MG63 (cell line): ENCODE measurements around the gene ADGRB3. TPM values are rescaled to one million over a fixed set of nuclear protein-coding genes. Genes with fewer than 3 reads are reported as not detected.
A peak's percentile ranks its signal among the peaks of the same experiment; 100 is the strongest.
"Not testable (repeated sequence)": the region's sequence is repeated elsewhere in the genome, so short reads cannot be mapped to it uniquely, and the experiment has no call there.

Source experiments
- DNase-seq: peaks from one replicate; pipeline ENCODE4 v3.0.0-alpha.2; 2020
- H3K27me3 ChIP-seq: fragments of 250-450 bp; sonication (Bioruptor Pico); 2 replicates; pipeline ENCODE4 v1.5.1; 2020; ENCODE audit warnings: mild to moderate bottlenecking, moderate library complexity
- H3K36me3 ChIP-seq: fragments of 250-450 bp; sonication (Bioruptor Pico); 2 replicates; pipeline ENCODE4 v1.5.1; 2020; ENCODE audit warnings: mild to moderate bottlenecking, moderate library complexity
- H3K4me3 ChIP-seq: fragments of 250-450 bp; sonication (Bioruptor Pico); 2 replicates; pipeline ENCODE4 v1.5.1; 2020; ENCODE audit warnings: mild to moderate bottlenecking, moderate library complexity
- H3K9me3 ChIP-seq: fragments of 250-450 bp; sonication (Bioruptor Pico); 2 replicates; pipeline ENCODE4 v1.5.1; 2020; ENCODE audit warnings: mild to moderate bottlenecking, moderate library complexity
- total RNA-seq: library from RNA; depleted of rRNA; stranded (reverse); fragments of >200 nt; shearing (Covaris generic); gene quantifications from 2 replicates; pipeline ENCODE4 v1.2.3, GENCODE V29; 2014; ENCODE audit warnings: low replicate concordance

The ADGRB3 gene
- total RNA-seq, 1 experiment from 2014 or later: not detected

DNA sequence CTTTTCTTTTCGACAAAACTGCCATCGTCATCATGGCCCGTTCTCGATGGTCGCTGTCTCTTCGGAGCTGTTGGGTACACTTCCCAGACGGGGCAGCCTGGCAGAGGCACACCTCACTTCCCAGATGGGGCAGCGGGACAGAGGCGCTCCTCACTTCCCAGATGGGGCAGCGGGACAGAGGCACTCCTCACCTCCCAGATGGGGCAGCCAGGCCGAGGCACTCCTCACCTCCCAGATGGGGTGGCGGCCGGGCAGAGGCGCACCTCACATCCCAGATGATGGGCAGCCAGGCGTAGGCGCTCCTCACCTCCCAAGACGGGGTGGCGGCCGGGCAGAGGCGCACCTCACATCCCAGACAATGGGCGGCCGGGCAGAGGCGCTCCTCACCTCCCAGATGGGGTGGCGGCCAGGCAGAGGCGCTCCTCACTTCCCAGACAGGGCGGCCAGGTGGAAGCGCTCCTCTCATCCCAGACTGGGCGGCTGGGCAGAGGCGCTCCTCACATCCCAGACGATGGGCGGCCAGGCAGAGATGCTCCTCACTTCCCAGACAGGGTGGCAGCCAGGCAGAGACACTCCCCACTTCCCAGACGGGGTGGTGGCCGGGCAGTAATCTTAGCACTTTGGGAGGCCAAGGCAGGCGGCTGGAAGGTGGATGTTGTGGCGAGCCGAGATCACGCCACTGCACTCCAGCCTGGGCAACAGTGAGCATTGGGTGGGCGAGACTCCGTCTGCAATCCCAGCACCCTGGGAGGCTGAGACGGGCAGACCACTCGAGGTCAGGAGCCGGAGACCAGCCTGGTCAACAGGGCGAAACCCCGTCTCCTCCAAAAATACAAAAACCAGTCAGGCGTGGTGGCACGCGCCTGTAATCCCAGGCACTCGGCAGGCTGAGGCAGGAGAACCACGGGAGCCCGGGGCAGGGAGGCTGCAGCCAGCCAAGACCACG, 486.7 kb downstream of the ADGRB3 start:
- not testable (repeated sequence) for H3K36me3 ChIP-seq, H3K9me3 ChIP-seq, H3K27me3 ChIP-seq, H3K4me3 ChIP-seq, DNase-seq

DNA sequence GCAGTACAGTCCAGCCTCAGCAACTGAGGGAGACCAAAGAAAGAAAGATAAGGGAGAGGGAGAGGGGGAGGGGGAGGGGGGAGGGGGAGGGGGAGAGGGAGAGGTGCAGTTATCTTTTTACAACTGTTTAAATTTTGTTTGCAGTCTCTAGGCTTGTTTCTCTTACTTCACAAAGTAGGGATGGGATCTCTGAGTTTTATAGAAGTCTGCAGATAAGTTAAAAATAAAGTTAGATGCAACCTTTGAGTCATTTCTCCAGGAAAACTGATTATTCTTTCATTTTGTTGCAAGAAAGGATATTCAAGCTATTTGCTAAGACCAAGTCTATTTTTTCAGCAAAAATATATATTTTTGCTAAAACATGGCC, 487.3 kb downstream of the ADGRB3 start:
- no peak for DNase-seq
- Histone ChIP-seq H3K9me3 (no peaks in the 10 kb centered on the region), H3K4me3 (no peak overlapping the region), H3K27me3 (no peaks in the 10 kb centered on the region), H3K36me3 (no peaks in the 10 kb centered on the region)

DNA sequence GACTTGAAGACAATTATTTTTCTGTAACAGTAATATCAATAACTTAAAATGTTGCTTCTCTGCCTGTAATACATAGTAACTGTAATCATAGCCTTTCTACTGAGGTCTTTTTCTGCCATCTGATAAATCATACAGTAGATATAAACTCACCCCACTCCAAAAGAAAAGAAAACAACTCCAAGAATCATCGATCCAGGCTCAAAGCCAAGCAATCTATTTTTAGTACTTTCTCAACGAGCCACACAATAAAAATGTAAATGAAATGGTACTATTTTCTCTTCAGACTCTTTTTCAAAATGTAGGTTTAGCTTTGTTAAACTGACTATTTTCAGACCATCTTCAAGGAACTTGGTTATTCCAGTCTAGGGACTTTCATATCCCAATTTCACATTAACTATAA, 493.3 kb downstream of the ADGRB3 start:
- Histone ChIP-seq H3K4me3 (no peak overlapping the region), H3K27me3 (no peaks in the 10 kb centered on the region), H3K9me3 (no peaks in the 10 kb centered on the region), H3K36me3 (no peaks in the 10 kb centered on the region)
- no peak for DNase-seq

DNA sequence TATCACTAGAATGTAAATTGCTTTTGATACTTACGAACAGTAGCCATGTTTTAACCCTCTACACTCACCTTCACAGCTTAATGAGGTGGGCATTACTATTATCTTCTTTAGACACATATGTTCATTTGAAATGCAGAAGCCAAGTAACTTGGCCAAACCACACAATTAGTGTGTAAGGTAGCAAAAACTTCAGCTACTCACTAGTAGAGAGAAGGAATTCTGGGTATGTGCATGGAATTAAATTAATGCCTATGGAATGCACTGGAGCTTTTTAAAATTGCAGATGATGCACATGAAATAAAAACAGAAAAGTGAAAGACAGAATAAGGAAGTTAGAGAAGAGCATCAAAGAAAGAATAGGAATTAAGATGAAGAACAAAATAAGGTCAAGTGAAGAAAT, 494.0 kb downstream of the ADGRB3 start:
- Histone ChIP-seq H3K4me3 (no peak overlapping the region), H3K36me3 (no peaks in the 10 kb centered on the region), H3K9me3 (no peaks in the 10 kb centered on the region), H3K27me3 (no peaks in the 10 kb centered on the region)
- DNase-seq: no peak

DNA sequence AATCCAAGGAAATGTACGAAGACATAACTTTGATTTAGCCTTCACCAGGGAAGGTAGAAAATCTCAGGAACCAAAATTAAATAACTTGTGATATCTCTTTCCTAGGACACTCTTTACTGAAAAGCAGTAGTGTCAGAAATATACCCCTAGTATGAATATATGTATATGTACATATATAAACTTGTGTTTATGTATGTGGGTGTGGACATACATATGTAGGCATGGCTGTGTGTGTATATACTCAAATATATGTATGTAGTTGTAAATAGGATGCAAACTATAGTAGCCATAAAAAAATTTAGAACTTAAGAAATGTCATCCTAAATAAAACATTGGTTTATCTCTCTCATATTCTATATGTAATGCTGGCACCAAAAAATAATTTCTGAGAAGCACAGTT, 500.8 kb downstream of the ADGRB3 start:
- no peaks in the 10 kb centered on the region for H3K27me3 ChIP-seq
- DNase-seq: no peak
- H3K4me3 ChIP-seq: no peak overlapping the region
- H3K36me3 ChIP-seq: no peaks in the 10 kb centered on the region
- no peaks in the 10 kb centered on the region for H3K9me3 ChIP-seq

DNA sequence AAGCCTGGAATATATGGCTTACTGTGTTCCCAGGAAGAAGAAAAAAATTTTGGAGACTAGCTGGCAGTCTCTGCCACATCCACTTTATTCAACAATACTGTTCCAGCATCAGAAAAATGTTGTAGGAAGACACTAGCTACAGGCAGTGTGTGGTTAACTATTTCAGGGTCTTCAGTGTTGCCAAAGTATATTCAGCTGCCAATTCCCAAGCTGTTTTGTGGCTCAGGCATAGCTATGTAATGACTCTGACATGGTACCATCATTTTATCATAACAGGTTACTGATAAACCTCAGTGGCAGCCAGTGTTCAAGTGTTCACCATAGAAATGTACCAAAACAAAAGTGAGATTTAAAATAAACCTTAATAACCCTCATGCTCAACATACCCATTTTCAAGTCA, 503.1 kb downstream of the ADGRB3 start:
- H3K27me3 ChIP-seq: no peaks in the 10 kb centered on the region
- no peaks in the 10 kb centered on the region for H3K36me3 ChIP-seq
- no peak overlapping the region for H3K4me3 ChIP-seq
- H3K9me3 ChIP-seq: no peaks in the 10 kb centered on the region
- no peak for DNase-seq

DNA sequence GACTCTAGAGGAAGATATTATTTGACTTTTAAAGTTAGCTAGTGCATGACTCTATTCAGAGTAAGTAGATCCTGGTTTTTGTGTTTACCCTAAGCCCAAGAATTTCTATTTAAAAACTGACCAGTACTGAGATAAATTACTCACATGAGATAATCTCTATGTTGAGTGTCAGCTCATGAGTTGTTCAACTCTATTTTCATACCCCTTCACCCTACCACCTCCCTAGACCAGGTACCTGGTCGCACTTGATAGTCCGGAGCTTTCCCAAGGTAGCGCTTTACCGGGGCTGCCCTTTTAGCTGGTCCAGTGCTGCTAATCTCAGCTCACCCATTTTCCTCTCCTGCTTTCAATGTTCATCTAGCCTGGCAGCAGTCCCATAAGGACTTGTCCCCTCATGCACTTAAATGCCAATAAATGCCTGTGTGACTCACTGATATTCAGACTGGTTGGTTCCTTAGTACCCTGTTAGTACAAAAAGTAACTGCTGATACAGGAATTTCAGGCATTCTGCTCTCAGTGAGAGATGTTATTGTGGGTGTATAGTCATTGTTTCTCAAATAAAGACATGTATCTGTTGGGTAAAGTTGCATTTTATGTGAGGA, 503.9 kb downstream of the ADGRB3 start:
- no peaks in the 10 kb centered on the region for H3K36me3 ChIP-seq
- no peaks in the 10 kb centered on the region for H3K27me3 ChIP-seq
- H3K4me3 ChIP-seq: no peak overlapping the region
- H3K9me3 ChIP-seq: no peaks in the 10 kb centered on the region; the same call in 1 of the 2 replicates
- DNase-seq: no peak

DNA sequence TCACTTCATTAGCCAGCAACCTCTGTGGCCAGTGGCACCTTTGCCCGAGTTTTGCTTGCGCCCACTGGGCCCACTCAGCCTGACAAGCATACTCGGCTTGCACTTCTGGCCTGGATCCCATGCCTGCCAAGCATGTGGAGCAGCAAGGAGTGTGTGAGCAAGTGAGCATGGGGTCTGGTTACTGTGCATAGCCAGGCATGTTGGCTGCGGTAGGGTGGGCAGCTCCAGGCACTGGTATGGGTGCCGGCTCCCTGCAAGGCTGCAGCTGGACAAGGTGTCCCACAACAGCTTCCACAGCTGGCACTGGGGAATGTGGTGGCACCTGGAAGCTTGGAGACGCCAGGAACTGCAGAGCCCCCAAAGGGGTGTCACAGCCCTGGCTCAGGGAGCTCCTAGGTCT, 510.0 kb downstream of the ADGRB3 start:
- H3K36me3 ChIP-seq: no peaks in the 10 kb centered on the region
- H3K4me3 ChIP-seq: no peak overlapping the region
- no peaks in the 10 kb centered on the region for H3K27me3 ChIP-seq
- H3K9me3 ChIP-seq: no peaks in the 10 kb centered on the region; the same call in 1 of the 2 replicates
- DNase-seq: no peak

DNA sequence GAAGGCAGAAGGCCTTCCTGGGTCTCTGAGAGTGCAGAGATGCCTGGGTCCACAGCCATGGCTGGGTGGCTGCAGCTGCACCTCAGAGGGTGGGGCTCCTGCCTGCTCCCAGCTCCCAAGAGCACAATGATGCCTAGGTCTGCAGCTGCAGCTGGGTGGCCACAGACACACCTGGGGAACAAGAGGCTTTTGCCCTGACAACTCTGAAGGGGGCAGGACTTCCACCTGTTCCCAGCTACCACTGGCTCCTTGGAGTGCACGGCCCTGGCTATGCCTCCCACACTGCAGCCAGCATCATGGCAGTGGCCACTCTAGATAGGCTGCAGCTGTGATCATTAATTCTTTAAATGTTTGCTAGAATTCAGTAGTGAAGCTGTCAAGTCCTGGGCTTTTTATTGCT, 511.3 kb downstream of the ADGRB3 start:
- Histone ChIP-seq H3K36me3 (no peaks in the 10 kb centered on the region), H3K27me3 (no peaks in the 10 kb centered on the region), H3K9me3 (no peaks in the 10 kb centered on the region; the same call in 1 of the 2 replicates), H3K4me3 (no peak overlapping the region)
- no peak for DNase-seq

DNA sequence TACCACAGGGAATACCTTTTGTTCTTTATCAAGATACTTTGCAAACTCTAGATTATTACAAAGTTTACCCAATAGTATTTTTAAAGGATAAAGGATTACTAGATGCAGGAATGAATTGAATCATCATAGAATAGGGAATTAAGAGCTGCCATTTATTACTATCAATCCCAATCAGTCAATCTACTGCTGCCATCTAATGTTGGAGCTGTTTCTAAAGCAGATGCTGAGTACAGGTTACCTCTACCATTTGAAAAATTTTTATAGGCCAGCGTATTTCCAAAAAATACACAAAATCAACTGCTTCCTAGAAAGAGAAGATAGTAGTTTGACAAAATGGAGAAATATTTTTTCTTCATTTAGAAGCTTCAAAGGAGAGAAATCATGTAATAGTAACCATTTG, 520.4 kb downstream of the ADGRB3 start:
- Histone ChIP-seq H3K36me3 (no peaks in the 10 kb centered on the region), H3K9me3 (no peaks in the 10 kb centered on the region), H3K27me3 (no peaks in the 10 kb centered on the region), H3K4me3 (no peak overlapping the region)
- DNase-seq: no peak

DNA sequence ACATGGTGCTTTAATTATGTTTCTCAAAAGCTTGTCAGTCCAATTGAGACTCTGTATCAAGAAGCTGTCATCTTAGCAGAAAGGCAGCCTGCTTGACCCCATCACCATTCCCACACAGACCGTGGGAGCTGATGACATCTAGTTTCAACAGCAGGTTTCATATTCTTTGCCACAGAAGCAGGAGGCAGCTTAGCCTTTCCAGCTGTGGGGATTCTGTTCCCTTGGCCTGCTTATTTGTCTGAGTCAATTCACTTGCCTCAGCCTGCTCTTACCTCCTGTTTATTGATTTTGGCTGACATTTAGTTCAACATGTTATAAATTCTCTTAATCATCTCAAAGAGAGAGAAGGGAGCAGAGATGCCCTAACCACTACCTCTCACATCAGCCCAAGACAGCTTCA, 527.7 kb downstream of the ADGRB3 start:
- DNase-seq: peak; percentile 19
- Histone ChIP-seq H3K9me3 (no peaks in the 10 kb centered on the region), H3K27me3 (no peaks in the 10 kb centered on the region), H3K36me3 (no peaks in the 10 kb centered on the region), H3K4me3 (no peak overlapping the region)

DNA sequence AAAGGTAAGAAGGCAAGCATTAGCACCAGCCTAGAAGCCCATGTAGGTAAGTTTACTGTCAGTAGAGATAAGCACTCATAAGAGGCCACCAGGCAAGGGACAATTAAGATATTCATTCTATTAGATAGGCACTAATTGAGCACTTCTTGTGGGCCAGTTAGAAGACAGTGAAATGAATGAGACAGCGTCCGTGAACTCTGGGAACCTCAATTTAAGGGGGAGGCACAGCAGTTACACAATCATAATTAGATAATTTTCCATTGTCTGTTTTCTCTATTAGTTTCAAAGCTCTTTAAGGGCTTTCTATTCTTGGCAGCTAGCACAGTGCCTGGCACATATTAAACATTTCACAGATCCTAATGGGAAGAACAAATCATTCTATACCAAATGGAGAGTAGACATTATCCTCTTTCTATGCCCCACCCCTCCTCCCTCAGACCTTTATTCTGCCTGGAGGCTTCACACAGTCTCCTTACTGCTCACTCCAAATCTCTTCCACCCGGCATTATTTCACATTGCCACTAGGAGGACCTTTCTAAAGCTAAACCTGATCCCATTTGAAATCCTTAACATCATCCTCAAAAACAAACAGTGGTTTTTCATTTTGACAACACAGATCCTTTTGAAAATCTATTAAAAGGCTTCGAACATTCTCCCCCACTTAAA, 529.6 kb downstream of the ADGRB3 start:
- no peak overlapping the region for H3K4me3 ChIP-seq
- H3K36me3 ChIP-seq: no peaks in the 10 kb centered on the region
- H3K27me3 ChIP-seq: no peaks in the 10 kb centered on the region
- DNase-seq: no peak
- H3K9me3 ChIP-seq: no peaks in the 10 kb centered on the region

DNA sequence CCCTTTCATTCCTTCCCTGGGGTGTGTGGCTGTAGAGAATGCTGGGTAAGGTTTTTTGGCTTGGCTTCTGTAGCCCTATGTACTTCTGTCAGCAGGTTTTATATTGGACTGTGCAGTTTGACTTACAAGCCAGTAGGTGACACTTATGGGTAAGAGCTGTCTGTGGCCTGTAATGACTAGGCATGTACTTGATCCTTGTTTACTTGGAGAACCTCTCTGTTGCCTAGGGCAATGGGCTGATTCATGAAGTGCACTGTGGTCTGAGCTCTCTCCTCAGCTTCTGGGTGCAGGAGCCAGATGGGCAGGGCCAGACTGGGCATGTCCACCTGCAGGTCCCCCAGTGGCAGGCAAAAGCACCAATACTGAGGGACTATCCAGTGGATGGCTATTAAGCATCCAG, 544.6 kb downstream of the ADGRB3 start:
- Histone ChIP-seq H3K9me3 (no peaks in the 10 kb centered on the region), H3K4me3 (no peak overlapping the region), H3K36me3 (no peaks in the 10 kb centered on the region), H3K27me3 (no peaks in the 10 kb centered on the region)
- no peak for DNase-seq

DNA sequence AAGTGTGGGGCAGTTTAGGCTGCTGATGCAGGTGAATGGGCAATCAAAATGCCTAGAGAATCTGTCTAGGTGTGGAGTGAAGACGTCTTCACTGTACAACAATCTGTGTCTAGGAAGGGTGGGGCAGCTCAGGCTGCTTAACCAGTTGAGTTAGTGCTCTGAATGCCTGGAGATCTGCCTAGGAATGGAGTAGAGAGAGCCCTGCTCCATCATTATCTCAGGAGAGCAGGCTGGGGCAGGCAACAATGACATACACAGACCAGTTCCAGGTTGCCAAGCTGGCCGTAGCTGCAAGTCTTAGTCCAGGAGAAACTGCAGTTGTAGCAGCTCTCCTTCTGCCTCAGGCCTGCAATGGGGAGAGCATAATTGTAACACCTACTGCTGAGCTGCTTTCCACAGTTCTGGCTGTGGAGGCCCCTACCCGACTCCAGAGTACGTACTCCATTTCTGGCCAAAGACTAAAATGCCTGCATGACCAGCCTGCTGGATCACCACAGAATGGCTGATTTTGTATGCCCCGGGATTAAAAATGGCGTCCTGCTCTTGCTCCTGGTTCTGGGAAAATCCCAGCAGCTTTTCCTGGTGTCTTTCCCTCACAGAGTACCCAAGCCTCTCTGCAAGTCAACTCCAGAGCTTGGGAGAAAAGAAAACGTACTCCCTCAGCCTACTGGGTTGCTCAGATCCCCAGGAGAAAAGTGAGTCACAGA, 545.4 kb downstream of the ADGRB3 start:
- Histone ChIP-seq H3K36me3 (no peaks in the 10 kb centered on the region), H3K4me3 (no peak overlapping the region), H3K9me3 (no peaks in the 10 kb centered on the region), H3K27me3 (no peaks in the 10 kb centered on the region)
- DNase-seq: no peak

DNA sequence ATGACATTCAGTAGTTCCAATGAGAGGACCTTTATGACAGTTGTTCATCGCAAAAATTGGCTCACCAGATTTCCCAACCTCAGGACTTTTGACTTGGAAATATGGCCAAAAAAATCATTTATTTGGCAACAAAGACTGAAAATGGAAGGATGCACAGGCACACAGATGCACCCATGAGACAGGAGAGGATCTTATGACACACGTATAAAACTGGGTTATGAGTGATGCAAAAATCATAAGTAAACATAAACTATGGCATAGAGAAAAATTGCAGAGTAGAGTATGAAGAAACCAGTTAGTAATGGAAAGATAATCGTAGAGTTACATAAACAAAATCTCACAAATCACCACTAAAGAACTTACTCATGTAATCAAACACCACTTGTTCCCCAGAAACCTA, 546.9 kb downstream of the ADGRB3 start:
- Histone ChIP-seq H3K36me3 (no peaks in the 10 kb centered on the region), H3K9me3 (no peaks in the 10 kb centered on the region)
- no peak for DNase-seq

DNA sequence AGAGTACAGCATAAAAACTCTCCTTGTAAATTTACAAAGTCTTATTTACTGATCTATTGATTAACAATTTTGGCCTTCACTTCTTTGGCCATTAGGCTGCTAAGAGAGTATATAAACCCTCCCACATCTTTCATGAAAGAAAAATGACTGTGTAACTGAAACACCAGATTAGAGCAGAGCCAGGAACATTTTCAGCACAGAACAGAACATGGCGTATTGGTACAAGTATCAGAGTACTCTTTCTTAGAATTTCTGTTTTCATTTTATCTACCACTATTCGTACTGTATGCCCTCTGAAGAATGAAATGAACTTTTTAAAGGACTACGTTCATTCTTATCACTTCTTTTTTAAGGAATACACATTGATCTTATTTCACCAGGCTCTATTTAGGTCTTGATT, 550.2 kb downstream of the ADGRB3 start:
- no peaks in the 10 kb centered on the region for H3K9me3 ChIP-seq
- no peaks in the 10 kb centered on the region for H3K36me3 ChIP-seq
- H3K27me3 ChIP-seq: no peaks in the 10 kb centered on the region
- no peak overlapping the region for H3K4me3 ChIP-seq
- DNase-seq: no peak

More for the DNA sequence above, 546.9 kb downstream of the ADGRB3 start:
- Histone ChIP-seq H3K4me3 (no peak overlapping the region), H3K27me3 (no peaks in the 10 kb centered on the region)

DNA sequence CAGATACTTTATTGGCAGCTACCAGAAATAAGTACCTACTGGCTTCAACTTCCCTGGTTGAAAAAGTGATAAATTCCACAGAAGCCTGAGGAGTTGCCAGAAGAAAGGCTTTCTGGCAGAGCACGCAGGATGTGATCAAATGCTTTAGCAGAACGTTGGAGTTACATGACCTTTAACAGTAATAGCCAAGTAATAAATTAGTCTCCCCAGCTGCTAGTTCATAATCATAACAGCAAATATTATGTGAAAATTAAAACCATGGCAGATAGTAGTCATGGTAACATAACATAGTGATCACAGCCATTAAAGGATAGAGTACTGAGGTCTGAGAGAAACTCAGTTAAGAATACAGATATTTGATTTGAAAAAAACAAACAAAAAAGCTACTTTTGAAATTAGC, 567.7 kb downstream of the ADGRB3 start:
- no peak overlapping the region for H3K4me3 ChIP-seq
- no peaks in the 10 kb centered on the region for H3K9me3 ChIP-seq
- no peaks in the 10 kb centered on the region for H3K36me3 ChIP-seq
- no peaks in the 10 kb centered on the region for H3K27me3 ChIP-seq
- no peak for DNase-seq
